ENCODE data around the gene CELF2. TPM values are rescaled to one million over a fixed set of nuclear protein-coding genes. Genes with fewer than 3 reads are reported as not detected.

The CELF2 gene
- total and polyA plus RNA-seq, 9 of the 15 experiments (the other 6 are each of a cell fraction or from before 2014, with no cell fraction given) = 4.0 to 20.3 (median 11.1) TPM

DNA sequence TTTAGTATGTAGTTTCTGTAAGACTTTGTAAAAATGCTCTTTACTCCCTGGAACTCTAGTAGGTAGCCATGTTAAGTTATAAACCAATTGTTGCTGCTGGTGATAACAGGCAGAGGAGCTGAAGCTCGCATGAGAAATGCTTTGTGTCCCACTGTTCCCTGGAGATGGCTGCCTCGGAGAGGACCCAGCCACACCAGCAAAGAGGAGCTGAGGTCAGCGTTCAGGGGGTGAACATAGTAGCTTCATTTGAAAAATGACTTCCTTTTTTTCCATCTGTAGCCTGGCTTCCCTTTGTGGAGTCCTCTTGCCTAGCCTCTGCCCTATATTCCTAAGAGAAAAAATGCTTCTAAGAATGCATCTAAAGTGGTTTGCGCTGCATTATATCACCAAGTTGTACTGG is 20.3 kb downstream of the CELF2 start:
- POLR2A ChIA-PET = interaction anchor here (0.6 kb wide), 1 partner anchor 727 kb away, joined by 3 read pairs; no protein-coding TSS in a partner anchor
- CTCF ChIA-PET (ENCODE audit: low intra/inter-chr PET ratio) = no interaction called here
- peaks cover 0 to 2% of the 10 kb centered on the region in 2 experiments; a peak in 2 of 5 replicates for H3K27me3 ChIP-seq (ENCODE audit: control insufficient read depth in 2 of 2, insufficient read depth in 2 of 2, low read length in 2 of 2)
- no peak overlapping the region for H3K9ac ChIP-seq (ENCODE audit: insufficient read depth in 1 of 2, low read depth in 2 of 2, low read length in 2 of 2)
- H3K9me3 ChIP-seq (replicated peaks; ENCODE audit: control insufficient read depth, insufficient read depth, low read depth, low read length) = no peaks in the 10 kb centered on the region
- no peaks in the 10 kb centered on the region for H4K20me1 ChIP-seq (replicated peaks; ENCODE audit: control insufficient read depth, insufficient read depth, low read length)
- WGBS (ENCODE audit: insufficient coverage, low coverage, missing lambda C conversion rate) = 2% methylated on average over 4 of the region's 4 CpGs
- FAIRE-seq = no peak
- H3K4me1 ChIP-seq (replicated peaks in 1 of 2; ENCODE audit: control insufficient read depth in 2 of 2, insufficient read depth in 2 of 2, low read length in 2 of 2) = no peaks in the 10 kb centered on the region
- no TSS peak for BruUV-seq (replicated peaks)
- H3K4me3 ChIP-seq = no peak overlapping the region
- intact Hi-C loops (cut with micrococcal nuclease) = loop anchor here (5.0 kb wide), 1 partner anchor 1706 kb away; no protein-coding TSS in a partner anchor
- no peak for ATAC-seq
- no peak overlapping the region for H3K27ac ChIP-seq (ENCODE audit: extremely low read depth, low read depth, low read length)
- no peak for DNase-seq (ENCODE audit: extremely low read depth in 1 of 4, low spot score in 3 of 4)
- no peaks in the 10 kb centered on the region for H3K79me2 ChIP-seq (ENCODE audit: control insufficient read depth, insufficient read depth, low read length)
- H2AFZ ChIP-seq (ENCODE audit: low read depth, low read length) = no peak overlapping the region
- H3K4me2 ChIP-seq (ENCODE audit: insufficient read depth, low read length) = no peak overlapping the region
- in situ Hi-C loops (cut with MboI) = loop anchor here (25.0 kb wide), 1 partner anchor 1701 kb away; no protein-coding TSS in a partner anchor
- H3K36me3 ChIP-seq (ENCODE audit: control insufficient read depth, insufficient read depth, low read length) = no peaks in the 10 kb centered on the region
- H3K9me1 ChIP-seq (ENCODE audit: control insufficient read depth, insufficient read depth, low read length) = no peaks in the 10 kb centered on the region
- TF ChIP-seq, protein P1, sequence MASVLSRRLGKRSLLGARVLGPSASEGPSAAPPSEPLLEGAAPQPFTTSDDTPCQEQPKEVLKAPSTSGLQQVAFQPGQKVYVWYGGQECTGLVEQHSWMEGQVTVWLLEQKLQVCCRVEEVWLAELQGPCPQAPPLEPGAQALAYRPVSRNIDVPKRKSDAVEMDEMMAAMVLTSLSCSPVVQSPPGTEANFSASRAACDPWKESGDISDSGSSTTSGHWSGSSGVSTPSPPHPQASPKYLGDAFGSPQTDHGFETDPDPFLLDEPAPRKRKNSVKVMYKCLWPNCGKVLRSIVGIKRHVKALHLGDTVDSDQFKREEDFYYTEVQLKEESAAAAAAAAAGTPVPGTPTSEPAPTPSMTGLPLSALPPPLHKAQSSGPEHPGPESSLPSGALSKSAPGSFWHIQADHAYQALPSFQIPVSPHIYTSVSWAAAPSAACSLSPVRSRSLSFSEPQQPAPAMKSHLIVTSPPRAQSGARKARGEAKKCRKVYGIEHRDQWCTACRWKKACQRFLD (CRISPR knock-in tag; IDR thresholded peaks at IDR 0.05) = no peak
- TF ChIP-seq LARP7 (IDR thresholded peaks at IDR 0.05) = no peak
- TF ChIP-seq CHD1 (IDR thresholded peaks at IDR 0.05; ENCODE audit: low read length) = no peak
- TF ChIP-seq KDM5B (IDR thresholded peaks at IDR 0.05; ENCODE audit: insufficient replicate concordance, low read depth, low read length) = no peak
- no peak for TF ChIP-seq ZNF778 (CRISPR knock-in tag; IDR thresholded peaks at IDR 0.05)
- no peak for TF ChIP-seq C11orf30 (IDR thresholded peaks at IDR 0.05; ENCODE audit: low read depth)
- no peak for TF ChIP-seq ZNF707 (CRISPR knock-in tag; conservative IDR thresholded peaks at IDR 0.05)
- TF ChIP-seq, protein P2, sequence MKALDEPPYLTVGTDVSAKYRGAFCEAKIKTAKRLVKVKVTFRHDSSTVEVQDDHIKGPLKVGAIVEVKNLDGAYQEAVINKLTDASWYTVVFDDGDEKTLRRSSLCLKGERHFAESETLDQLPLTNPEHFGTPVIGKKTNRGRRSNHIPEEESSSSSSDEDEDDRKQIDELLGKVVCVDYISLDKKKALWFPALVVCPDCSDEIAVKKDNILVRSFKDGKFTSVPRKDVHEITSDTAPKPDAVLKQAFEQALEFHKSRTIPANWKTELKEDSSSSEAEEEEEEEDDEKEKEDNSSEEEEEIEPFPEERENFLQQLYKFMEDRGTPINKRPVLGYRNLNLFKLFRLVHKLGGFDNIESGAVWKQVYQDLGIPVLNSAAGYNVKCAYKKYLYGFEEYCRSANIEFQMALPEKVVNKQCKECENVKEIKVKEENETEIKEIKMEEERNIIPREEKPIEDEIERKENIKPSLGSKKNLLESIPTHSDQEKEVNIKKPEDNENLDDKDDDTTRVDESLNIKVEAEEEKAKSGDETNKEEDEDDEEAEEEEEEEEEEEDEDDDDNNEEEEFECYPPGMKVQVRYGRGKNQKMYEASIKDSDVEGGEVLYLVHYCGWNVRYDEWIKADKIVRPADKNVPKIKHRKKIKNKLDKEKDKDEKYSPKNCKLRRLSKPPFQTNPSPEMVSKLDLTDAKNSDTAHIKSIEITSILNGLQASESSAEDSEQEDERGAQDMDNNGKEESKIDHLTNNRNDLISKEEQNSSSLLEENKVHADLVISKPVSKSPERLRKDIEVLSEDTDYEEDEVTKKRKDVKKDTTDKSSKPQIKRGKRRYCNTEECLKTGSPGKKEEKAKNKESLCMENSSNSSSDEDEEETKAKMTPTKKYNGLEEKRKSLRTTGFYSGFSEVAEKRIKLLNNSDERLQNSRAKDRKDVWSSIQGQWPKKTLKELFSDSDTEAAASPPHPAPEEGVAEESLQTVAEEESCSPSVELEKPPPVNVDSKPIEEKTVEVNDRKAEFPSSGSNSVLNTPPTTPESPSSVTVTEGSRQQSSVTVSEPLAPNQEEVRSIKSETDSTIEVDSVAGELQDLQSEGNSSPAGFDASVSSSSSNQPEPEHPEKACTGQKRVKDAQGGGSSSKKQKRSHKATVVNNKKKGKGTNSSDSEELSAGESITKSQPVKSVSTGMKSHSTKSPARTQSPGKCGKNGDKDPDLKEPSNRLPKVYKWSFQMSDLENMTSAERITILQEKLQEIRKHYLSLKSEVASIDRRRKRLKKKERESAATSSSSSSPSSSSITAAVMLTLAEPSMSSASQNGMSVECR (CRISPR knock-in tag; IDR thresholded peaks at IDR 0.05) = no peak
- no peak for TF ChIP-seq PTBP1 (IDR thresholded peaks at IDR 0.05; ENCODE audit: low read depth, low read length)
- TF ChIP-seq HDAC8 (tag; IDR thresholded peaks at IDR 0.05) = no peak
- TF ChIP-seq, protein P3, sequence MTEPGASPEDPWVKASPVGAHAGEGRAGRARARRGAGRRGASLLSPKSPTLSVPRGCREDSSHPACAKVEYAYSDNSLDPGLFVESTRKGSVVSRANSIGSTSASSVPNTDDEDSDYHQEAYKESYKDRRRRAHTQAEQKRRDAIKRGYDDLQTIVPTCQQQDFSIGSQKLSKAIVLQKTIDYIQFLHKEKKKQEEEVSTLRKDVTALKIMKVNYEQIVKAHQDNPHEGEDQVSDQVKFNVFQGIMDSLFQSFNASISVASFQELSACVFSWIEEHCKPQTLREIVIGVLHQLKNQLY (CRISPR knock-in tag; conservative IDR thresholded peaks at IDR 0.05) = no peak

Measured in K562 (cell line).